H1 (cell line): ENCODE measurements around the gene MANBA. TPM values are rescaled to one million over a fixed set of nuclear protein-coding genes. Genes with fewer than 3 reads are reported as not detected.

Source experiments
- HDAC2 ChIP-seq, 2 experiments: fragments of 300-600 bp in 1 of 2; sonication (generic) in 1 of 2; IDR thresholded peaks; 2 replicates each; pipeline ENCODE4 v1.6.1; 2011 to 2012; ENCODE audit warnings: low read depth in 2 of 2, low read length in 2 of 2, mild to moderate bottlenecking in 2 of 2, moderate library complexity in 2 of 2, borderline replicate concordance in 1 of 2, inconsistent platforms in 1 of 2
- JUN ChIP-seq: IDR thresholded peaks from 2 replicates; pipeline ENCODE4 v1.6.1; 2011; ENCODE audit warnings: low read depth, mild to moderate bottlenecking, improper control_type of control experiment, low read length
- KDM1A ChIP-seq: fragments of 200-600, 300-600 bp; sonication (generic); IDR thresholded peaks from 2 replicates; pipeline ENCODE4 v1.7.1; 2016; ENCODE audit warnings: mild to moderate bottlenecking, low read length, borderline replicate concordance
- NANOG ChIP-seq: IDR thresholded peaks from 2 replicates; pipeline ENCODE4 v1.6.1; 2011; ENCODE audit warnings: low read length, low read depth, mild to moderate bottlenecking, inconsistent platforms; ENCODE audit not compliant: insufficient read depth, poor library complexity, severe bottlenecking
- SAP30 ChIP-seq: fragments of 300-600 bp; sonication (generic); IDR thresholded peaks from 2 replicates; pipeline ENCODE4 v1.7.1; 2012; ENCODE audit warnings: low read length, moderate library complexity, mild to moderate bottlenecking, inconsistent platforms; ENCODE audit not compliant: insufficient read depth, insufficient replicate concordance
- polyA plus RNA-seq, 7 experiments: library from polyadenylated mRNA; depleted of rRNA in 3 of 7; stranded (reverse) in 5 of 7; unstranded in 2 of 7; fragments of >200 nt in 5 of 7; fragments of 200-250 nt in 2 of 7; gene quantifications; 1 replicate in 5 of 7; 2 replicates in 1 of 7; 4 replicates in 1 of 7; pipeline versions ENCODE4 v1.2.1 to v1.2.3, GENCODE V29; 2011 to 2013; ENCODE audit warnings: missing spikeins in 2 of 7, mixed read lengths in 2 of 7
- total RNA-seq: library from RNA; stranded (reverse); fragmentation: NEBNext Ultra II Directional; extraction: Animal tissue kit (Norgen Biotek cat#: 25700); gene quantifications from 2 replicates; pipeline ENCODE4 v1.2.1, GENCODE V29; 2021
- TF ChIP-seq, protein P1 (sequence below), 3 experiments: IDR thresholded peaks; 1 replicate in 2 of 3; 2 replicates in 1 of 3; pipeline versions ENCODE4 v1.5.1 to v1.6.1; 2011; ENCODE audit warnings: low read length in 3 of 3, mild to moderate bottlenecking in 3 of 3, inconsistent platforms in 2 of 3, low read depth in 1 of 3, moderate library complexity in 1 of 3; ENCODE audit not compliant: insufficient read depth in 1 of 3; ENCODE audit errors: control extremely low read depth in 1 of 3

The MANBA gene
- total and polyA plus RNA-seq, 2 of the 8 experiments (the other 6 are each of a cell fraction or from before 2014, with no cell fraction given) = 22.9 to 27.8 TPM

GRCh38 chr4:102639598-102639997 lies 121.2 kb downstream of the MANBA start (continued):
- TF ChIP-seq, protein P1, sequence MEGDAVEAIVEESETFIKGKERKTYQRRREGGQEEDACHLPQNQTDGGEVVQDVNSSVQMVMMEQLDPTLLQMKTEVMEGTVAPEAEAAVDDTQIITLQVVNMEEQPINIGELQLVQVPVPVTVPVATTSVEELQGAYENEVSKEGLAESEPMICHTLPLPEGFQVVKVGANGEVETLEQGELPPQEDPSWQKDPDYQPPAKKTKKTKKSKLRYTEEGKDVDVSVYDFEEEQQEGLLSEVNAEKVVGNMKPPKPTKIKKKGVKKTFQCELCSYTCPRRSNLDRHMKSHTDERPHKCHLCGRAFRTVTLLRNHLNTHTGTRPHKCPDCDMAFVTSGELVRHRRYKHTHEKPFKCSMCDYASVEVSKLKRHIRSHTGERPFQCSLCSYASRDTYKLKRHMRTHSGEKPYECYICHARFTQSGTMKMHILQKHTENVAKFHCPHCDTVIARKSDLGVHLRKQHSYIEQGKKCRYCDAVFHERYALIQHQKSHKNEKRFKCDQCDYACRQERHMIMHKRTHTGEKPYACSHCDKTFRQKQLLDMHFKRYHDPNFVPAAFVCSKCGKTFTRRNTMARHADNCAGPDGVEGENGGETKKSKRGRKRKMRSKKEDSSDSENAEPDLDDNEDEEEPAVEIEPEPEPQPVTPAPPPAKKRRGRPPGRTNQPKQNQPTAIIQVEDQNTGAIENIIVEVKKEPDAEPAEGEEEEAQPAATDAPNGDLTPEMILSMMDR (IDR thresholded peaks at IDR 0.05; ENCODE audit: control extremely low read depth in 1 of 3, insufficient read depth in 1 of 3, low read depth in 1 of 3, low read length in 3 of 3) = no peak
- TF ChIP-seq HDAC2 (IDR thresholded peaks at IDR 0.05; ENCODE audit: borderline replicate concordance in 1 of 2, low read depth in 2 of 2, low read length in 2 of 2) (no peak), SAP30 (no peak), JUN (no peak), NANOG (no peak), KDM1A (no peak)
